ENCODE data around the gene VANGL2.

The VANGL2 gene

DNA sequence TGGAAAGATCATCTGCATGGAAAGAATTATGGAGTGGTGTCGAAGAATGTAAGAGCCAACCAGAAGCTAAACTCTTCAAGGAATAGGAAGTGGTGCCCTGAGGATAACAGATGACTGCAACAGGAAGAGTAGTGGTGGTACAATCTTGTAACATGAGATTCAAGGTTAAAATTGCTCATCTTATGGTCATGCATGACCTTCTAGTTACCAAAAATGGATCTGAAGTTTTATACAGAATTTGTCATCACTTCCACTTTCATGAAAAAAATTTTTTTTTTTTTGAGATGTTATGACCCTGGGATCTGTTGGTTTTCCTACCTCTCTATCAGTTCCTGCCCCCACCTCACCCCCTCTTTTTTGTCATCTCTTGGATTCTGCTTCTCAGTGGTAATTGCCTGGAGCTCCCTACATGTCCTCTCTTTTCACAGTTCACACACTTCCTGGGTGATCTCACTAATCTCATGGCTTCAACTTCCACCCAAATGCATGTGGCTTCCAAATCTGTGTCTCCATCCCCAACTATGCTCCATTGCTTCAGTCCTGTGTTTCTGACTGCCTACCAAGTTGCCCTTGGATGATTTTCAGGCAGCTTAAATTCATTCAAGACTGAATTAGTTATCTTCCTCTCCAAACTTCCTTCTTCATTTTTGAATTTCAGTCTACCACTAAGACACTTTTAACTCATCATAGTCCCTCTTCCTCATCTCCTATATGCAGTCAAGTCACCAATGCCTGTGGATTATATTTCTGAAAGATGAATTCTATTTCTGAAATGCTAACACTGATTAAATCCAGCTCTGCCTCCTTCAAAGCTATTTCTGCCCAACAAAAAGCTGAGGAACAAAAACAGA lies 74.3 kb downstream of the VANGL2 start:
- H3K79me2 ChIP-seq (ENCODE audit: insufficient read depth, low read length) = no peaks in the 10 kb centered on the region
- no peaks in the 10 kb centered on the region for H3K27me3 ChIP-seq (ENCODE audit: insufficient read depth, low read length)
- H3K9ac ChIP-seq (ENCODE audit: low read length) = no peak overlapping the region
- no peak overlapping the region for H3K4me3 ChIP-seq (ENCODE audit: low read depth, low read length, poor library complexity, severe bottlenecking)
- H3K27ac ChIP-seq (ENCODE audit: low read depth, low read length, poor library complexity, severe bottlenecking) = no peak overlapping the region
- H3F3A ChIP-seq (ENCODE audit: insufficient read depth, low read length) = no peaks in the 10 kb centered on the region
- H3K4me2 ChIP-seq (ENCODE audit: low read length) = no peak overlapping the region
- H3K9me3 ChIP-seq (ENCODE audit: low read length) = no peaks in the 10 kb centered on the region
- no peak overlapping the region for H2AFZ ChIP-seq (ENCODE audit: low read length)
- no peaks in the 10 kb centered on the region for H3K9me2 ChIP-seq (ENCODE audit: low read depth, low read length)
- H4K20me1 ChIP-seq (ENCODE audit: insufficient read depth, low read length) = no peaks in the 10 kb centered on the region
- peaks cover 10% of the 10 kb centered on the region for H3K4me1 ChIP-seq (ENCODE audit: insufficient read depth, low read length, severe bottlenecking)
- TF ChIP-seq, protein P1, sequence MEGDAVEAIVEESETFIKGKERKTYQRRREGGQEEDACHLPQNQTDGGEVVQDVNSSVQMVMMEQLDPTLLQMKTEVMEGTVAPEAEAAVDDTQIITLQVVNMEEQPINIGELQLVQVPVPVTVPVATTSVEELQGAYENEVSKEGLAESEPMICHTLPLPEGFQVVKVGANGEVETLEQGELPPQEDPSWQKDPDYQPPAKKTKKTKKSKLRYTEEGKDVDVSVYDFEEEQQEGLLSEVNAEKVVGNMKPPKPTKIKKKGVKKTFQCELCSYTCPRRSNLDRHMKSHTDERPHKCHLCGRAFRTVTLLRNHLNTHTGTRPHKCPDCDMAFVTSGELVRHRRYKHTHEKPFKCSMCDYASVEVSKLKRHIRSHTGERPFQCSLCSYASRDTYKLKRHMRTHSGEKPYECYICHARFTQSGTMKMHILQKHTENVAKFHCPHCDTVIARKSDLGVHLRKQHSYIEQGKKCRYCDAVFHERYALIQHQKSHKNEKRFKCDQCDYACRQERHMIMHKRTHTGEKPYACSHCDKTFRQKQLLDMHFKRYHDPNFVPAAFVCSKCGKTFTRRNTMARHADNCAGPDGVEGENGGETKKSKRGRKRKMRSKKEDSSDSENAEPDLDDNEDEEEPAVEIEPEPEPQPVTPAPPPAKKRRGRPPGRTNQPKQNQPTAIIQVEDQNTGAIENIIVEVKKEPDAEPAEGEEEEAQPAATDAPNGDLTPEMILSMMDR (IDR thresholded peaks at IDR 0.05; ENCODE audit: low read length) = no peak
- no peaks in the 10 kb centered on the region for H3K36me3 ChIP-seq (ENCODE audit: insufficient read depth, low read length)

Measured in OCI-LY1 (cell line).